Activated T-cell treated with anti-CD3 and anti-CD28 coated beads, Interleukin-2, amount 50 U/mL, for 1 hour (primary cell): Measurements from ENCODE around the gene NUP37.

Experiments
- DNase-seq: peaks from one replicate; pipeline ENCODE4 v3.0.0-alpha.2; 2020

The NUP37 gene

GRCh38 chr12:102024765-102025164 is 95.1 kb downstream of the NUP37 start:
- DNase-seq, result no peak

GRCh38 chr12:102023343-102023930 is 96.5 kb downstream of the NUP37 start:
- DNase-seq, result no peak
